ENCODE results near the gene CFAP69.

Gene CFAP69

DNA sequence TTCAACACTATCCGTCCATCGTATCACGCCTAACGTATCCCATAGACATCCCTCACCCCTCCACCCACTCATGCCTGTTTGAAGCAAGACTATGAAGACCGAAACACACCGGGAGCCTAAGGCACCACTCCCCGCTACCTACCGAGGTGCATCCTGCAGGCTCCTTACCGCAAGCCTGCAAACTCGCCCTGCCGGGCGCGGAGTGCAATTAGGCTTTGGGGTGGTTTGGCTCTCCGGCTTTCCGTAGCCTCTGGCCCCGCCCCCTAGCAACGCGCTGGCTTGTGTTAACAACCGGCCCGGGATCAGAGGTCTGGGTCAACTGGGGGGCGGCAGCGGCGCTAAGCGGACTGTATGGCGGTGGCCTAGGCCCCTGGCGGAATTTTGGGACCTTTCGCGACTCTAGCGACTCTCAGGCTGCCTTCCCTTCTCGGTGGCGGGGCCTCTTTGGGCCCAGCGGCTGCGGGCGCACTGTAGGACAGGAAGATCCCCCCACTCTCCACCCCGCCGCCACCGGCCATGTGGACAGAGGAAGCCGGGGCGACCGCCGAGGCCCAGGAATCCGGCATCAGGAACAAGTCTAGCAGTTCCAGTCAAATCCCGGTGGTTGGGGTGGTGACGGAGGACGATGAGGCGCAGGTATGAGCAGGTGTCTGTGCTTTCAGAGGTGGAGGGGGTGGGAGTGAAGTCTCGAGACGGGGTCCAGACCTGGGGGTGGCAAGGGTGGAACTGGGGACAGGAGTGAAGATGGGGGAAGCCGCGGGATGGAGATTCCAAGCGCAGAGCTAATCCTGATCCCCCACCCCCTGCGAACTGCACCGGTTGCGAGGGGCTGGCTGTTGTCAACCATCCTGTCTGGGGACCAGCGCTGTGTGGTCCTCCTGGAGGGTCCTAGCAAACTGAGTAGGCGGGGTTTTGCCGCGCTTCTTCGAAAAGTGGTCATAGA lies at the start of gene CFAP69:
Gene CFAP69 (plus strand): TSS at position 266 of the 943 bp plus-strand sequence. CDS start 251 bp downstream, at position 517.
- DNase-seq = peak; percentile 78

GRCh38 chr7:90201500-90202195 lies 43.3 kb upstream of the CFAP69 start:
- DNase-seq = no peak

GRCh38 chr7:90207956-90208355 lies 37.0 kb upstream of the CFAP69 start:
- DNase-seq = no peak

DNA sequence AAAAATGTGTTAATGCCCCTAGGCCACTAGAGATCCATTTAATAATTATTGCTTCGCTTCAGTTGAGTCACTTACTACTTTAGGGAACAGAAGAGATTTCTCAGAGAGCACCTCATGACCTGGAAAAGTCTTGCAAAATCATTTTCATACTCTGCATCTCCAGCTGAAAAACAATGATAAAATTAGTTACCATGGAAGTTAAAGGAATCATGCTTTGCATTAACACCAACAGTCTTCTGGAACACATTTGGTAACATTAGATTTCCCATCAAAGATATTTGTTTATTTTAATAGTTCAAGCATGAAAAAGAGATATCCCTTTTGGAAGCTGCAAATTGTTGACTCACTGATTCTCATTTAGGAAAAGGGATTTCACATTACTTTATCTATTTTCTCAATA lies 35.2 kb upstream of the CFAP69 start:
- no peak for DNase-seq

- DNase-seq = no peak
These were observed 34.5 kb upstream of the CFAP69 start for GRCh38 chr7:90210475-90210874.

DNA sequence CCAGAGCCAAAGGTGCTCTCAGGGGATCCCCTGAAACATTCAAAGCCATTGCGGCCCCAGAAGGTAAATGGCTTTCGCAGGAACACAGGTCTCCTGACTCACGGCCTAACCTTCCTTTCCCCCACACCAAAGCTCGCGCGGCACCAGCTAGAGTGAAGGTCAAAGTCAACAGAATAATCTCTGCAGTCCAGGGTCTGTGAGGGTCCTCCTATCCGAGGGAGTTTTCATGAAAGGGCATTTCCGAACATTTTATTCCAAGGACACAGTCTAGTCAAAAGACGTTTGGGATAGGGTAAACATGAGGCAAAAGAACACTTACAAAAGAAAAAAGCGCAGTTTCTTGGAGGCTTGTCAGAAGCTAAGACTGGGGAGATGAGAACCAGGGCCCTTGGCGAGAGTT lies 34.0 kb upstream of the CFAP69 start:
- no peak for DNase-seq

DNA sequence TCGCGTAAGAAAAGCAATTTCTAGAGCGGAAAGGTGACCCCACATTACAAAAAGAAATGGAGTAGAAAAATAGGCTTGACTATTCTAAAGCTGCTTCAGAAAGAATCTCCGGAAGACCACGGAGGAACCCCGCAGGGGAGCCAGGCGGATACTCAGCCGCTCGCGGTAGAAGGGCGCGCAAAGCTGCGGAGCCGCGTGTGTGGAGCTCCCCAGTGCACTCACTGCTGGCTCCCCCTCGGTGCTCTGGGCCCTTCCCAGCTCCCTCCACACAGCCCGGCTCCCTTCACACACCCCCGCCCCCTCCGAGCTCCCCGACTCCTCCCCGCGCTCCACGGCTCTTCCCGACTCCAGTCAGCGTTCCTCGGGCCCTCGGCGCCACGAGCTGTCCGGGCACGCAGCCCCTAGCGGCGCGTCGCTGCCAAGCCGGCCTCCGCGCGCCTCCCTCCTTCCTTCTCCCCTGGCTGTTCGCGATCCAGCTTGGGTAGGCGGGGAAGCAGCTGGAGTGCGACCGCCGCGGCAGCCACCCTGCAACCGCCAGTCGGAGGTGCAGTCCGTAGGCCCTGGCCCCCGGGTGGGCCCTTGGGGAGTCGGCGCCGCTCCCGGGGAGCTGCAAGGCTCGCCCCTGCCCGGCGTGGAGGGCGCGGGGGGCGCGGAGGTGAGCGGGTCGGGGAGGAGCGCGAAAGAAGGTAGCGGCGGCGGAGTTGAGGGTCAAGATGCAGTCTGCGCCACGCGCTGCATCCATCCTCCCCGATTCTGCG lies 33.4 kb upstream of the CFAP69 start, which contains the start of gene STEAP2:
Gene STEAP2 (plus strand): TSS at position 350 of the 758 bp plus-strand sequence. CDS start 13,343 bp downstream, outside the sequence.
- DNase-seq = no peak

DNA sequence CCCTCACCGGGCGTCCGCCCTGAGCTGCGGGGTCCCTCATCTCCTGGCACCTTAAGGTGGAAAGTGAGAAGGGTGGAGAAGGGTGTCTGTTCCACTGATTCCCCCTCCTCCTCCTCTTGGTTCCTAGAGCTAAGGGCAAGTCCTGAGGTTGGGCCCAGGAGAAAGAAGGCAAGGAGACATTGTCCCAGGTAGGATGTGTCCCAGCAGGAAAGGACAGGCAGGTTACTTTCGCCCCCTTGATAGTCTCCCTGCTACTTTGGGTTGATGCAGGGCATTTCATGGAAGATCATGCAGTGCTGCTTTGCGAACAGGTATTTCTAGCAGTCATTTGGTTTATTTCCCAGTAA lies 32.9 kb upstream of the CFAP69 start:
- no peak for DNase-seq

DNA sequence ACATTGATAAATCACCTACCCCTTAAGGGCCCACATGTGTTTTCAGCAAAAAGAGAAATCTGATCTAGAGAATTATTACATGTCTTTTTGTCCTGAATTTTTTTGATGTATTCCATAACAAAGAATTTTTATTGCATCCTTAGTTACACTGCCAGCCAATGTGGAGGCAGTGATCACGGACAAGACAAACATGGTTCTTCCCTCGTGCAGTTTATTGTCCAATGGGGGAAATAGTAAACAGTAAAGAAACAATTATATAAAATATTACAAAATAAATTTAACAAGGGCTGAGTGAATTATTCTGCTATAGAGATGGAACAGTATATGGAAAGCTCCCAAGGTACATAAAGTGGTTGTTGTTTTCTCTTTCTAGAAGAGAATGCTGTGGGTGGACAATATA lies 31.5 kb upstream of the CFAP69 start:
- DNase-seq = no peak

DNA sequence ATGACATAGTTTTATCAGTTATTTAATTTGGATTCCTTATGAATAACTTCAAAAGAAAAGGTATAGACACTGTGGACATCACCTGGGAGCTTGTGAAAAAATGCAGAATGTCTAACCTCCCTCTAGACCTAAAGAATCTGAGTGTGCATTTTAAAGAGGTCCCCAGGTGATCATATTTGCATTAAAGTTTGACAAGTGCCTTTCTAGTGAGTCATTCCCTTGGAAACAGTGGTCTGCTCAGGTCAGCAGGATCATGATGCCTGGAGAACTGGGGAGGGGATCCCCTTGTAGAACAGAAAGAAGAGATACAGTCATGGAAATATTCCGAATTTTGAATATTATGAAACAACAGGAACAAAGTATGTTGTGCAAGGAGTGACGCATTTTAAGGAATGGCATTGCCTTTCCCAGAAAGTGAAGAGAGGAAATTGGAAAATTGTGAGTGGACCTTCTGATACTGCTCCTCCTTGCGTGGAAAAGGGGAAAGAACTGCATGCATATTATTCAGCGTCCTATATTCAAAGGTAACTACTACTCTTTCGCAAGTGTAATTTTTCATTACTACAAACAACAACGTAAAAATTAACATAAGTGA lies 28.8 kb upstream of the CFAP69 start:
- DNase-seq = no peak

- no peak for DNase-seq
These were observed 28.2 kb upstream of the CFAP69 start for GRCh38 chr7:90216771-90217170.

DNA sequence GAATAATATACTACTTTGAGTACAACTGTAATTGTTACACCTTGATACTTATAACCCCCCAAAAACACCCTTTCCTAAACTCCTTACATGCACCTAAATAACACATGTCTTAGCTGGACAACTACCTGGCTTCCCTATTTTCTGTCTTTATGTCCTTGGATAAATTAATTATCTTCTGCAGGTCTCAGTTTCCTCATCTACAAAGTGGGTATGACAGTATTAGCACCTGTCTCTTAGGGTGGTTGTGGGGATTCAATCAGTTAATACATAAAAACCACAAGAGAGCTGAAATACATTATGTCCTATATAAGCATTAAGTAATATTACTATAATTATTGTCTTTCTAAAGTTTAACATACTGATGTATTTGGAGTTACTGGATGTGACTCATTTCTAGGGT lies 22.6 kb upstream of the CFAP69 start:
- no peak for DNase-seq

DNA sequence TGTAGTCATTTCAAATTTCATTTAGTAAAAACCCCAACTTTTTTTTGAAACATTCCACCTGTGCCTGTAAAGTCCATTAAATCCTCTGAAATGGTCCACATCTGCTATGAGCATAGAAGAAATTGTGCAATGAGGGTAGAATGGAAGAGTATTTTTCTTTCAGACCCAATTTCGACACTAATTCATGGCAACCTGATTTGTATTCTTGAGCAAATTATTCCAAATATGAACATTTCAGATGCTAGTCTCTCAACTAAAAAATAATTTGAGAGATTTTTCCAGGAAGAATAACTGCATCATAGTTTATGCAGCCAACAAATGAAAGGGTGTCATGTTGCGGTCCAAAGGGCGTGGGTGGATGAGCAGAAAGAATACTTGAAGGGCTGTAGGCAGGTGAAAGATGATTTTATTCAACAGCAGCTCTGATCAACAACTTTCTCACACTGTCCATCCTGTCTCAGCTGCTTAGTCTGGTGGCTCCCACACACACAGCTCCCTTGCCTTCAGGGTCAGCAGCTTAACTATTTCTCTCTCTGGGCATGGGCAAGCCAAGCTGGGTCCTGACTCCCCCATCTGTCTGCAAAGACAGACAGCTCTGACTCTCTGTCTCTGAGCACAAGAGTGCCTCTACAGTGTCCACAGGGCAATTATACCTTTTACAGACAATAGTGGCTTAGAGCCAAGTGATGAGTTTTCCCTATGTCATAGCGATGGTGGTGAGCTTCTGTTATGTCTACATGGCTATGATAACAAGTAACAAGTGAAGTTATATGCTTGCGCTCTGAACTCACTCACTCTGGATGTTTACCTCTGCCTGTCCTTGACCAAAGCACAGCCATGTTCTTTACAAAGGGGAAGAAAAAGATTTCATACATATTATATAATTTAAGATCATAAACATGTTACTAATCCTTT lies 21.9 kb upstream of the CFAP69 start:
- no peak for DNase-seq

DNA sequence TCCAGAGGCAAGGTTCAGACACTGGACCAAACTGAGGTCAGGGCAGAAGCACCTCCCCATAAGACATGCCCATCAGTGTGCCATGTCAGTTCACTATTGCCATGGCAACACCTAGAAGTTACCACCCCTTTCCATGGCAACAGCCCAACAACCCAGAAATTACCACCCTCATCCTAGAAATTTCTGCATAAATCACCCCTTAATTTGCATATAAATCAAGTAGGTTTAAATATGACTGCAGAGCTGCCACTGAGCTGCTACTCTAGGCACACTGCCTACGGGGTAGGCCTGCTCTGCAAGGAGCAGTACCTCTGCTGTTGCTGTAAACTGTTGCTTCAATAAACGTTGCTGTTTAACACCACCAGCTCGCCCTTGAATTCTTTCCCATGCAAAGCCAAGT lies 20.8 kb upstream of the CFAP69 start:
- DNase-seq = no peak

DNA sequence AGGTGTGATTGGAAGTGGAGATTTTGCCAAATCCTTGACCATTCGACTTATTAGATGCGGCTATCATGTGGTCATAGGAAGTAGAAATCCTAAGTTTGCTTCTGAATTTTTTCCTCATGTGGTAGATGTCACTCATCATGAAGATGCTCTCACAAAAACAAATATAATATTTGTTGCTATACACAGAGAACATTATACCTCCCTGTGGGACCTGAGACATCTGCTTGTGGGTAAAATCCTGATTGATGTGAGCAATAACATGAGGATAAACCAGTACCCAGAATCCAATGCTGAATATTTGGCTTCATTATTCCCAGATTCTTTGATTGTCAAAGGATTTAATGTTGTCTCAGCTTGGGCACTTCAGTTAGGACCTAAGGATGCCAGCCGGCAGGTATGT lies 19.8 kb upstream of the CFAP69 start:
- DNase-seq = no peak

DNA sequence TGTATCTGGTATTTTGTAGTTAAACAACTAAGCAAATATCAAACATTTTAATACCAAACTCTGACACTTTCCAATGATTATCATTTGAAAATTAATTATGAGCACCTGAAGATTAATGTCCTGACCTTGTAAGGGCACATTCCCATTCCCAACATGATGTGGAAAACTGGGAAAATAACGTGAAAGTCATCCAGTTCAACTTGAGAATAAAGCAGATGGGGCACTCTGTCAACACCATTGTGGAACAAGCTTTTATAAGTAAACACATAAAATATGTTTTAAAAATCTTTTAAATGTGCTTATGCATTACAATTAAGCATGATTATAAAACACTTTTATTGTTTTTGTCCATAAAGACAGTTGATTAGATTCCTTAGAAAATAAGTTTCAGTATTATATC lies 19.4 kb upstream of the CFAP69 start:
- no peak for DNase-seq

- no peak for DNase-seq
These were observed 17.7 kb upstream of the CFAP69 start for GRCh38 chr7:90227259-90227658.

- no peak for DNase-seq
These were observed 15.3 kb upstream of the CFAP69 start for GRCh38 chr7:90229682-90230081.

GRCh38 chr7:90230834-90231233 lies 14.1 kb upstream of the CFAP69 start:
- DNase-seq = no peak

DNA sequence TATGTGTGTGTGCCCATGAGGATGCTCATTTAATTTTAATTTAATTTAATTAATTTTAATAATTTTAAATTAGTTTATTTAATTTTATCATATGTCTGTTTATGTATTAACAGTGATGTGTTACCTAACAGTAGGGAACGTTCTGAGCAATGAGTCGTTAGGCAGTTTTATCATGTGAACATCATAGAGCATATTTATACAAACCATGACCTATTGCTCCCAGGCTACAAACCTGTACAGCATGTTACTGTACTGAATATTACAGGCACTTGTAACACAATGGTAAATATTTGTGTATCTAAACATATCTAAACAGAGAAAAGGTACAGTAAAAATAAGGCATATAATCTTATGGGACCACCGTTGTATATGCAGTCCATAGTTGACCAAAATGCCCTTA lies 13.7 kb upstream of the CFAP69 start:
- DNase-seq = no peak

- no peak for DNase-seq
These were observed 12.5 kb upstream of the CFAP69 start for GRCh38 chr7:90232430-90232829.

DNA sequence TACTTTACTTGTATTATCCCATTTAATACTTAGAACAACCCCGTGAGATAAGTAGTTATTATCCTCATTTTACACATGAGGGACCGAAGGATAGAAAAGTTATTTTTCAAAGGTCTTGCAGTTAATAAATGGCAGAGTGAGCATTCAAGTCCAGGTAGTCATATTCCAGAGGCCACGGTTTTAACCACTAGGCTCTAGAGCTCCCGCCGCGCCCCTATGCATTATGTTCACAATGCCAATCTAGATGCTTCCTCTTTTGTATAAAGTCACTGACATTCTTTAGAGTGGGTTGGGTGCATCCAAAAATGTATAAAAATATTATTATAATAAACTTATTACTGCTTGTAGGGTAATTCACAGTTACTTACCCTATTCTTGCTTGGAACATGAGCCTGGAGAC lies 11.4 kb upstream of the CFAP69 start:
- DNase-seq = no peak

Data from activated T-cell treated with anti-CD3 and anti-CD28 coated beads for 4 hours (primary cell).